Heart left ventricle (tissue), 13 donors: ENCODE data around the gene GAB2.

ENCODE experiments used
- CTCF ChIP-seq, 12 donors: fragments of 200-600 bp; sonication (generic) in 4 of 12; IDR thresholded peaks; one replicate each; pipeline versions ENCODE4 v1.5.0 to v1.8.0; 2018 to 2022; ENCODE audit warnings: antibody characterized with exemption in 12 of 12, mild to moderate bottlenecking in 5 of 12
- POLR2A ChIP-seq, 2 donors: fragments of 450-650 bp; IDR thresholded peaks; one replicate each; pipeline ENCODE4 v1.6.1; 2017; ENCODE audit warnings: antibody characterized with exemption in 2 of 2, mild to moderate bottlenecking in 2 of 2, moderate library complexity in 2 of 2
- donor health status: ischemic (EF 13 %, LVEDD 7.1; RV severe dilation, severe dysfunction).
- donor health status: DM: no; HTN: yes; CAD: no.
- donor health status: DM: no; HTN: no; CAD: no.
- donor health status: ischemic (EF 25% LVEDD 6.9; RV normal size, moderate dysfunction).
- donor health status: ischemic (EF 25% LVEDD 5.7; RV mildly dilated, moderate dysfunction).
- donor health status: ischemic (EF 35%, LVEDD 5.7; RV mildly dilated, moderate dysfunction).
- donor health status: nonischemic (EF 11% LVEDD 7.7; RV severe dilation, severe dysfunction).
- donor health status: DM: yes; HTN: yes; CAD: no.
- donor health status: PGD.
- donor health status: ischemic (EF 29% LVEDD 5.4; RV normal size, mild dysfunction).
- donor health status: nonischemic (EF 23%, LVEDD 6.1; RV moderate dilation, normal function).

- TF ChIP-seq CTCF (IDR thresholded peaks at IDR 0.05) (no peak), POLR2A (IDR thresholded peaks at IDR 0.05) (no peak)
Measured at GRCh38 chr11:78227921-78228320, 189.7 kb downstream of the GAB2 start.
